ENCODE data around the gene PCDHA12.
"Not testable (repeated sequence)": the region's sequence is repeated elsewhere in the genome, so short reads cannot be mapped to it uniquely, and the experiment has no call there.

Gene PCDHA12

DNA sequence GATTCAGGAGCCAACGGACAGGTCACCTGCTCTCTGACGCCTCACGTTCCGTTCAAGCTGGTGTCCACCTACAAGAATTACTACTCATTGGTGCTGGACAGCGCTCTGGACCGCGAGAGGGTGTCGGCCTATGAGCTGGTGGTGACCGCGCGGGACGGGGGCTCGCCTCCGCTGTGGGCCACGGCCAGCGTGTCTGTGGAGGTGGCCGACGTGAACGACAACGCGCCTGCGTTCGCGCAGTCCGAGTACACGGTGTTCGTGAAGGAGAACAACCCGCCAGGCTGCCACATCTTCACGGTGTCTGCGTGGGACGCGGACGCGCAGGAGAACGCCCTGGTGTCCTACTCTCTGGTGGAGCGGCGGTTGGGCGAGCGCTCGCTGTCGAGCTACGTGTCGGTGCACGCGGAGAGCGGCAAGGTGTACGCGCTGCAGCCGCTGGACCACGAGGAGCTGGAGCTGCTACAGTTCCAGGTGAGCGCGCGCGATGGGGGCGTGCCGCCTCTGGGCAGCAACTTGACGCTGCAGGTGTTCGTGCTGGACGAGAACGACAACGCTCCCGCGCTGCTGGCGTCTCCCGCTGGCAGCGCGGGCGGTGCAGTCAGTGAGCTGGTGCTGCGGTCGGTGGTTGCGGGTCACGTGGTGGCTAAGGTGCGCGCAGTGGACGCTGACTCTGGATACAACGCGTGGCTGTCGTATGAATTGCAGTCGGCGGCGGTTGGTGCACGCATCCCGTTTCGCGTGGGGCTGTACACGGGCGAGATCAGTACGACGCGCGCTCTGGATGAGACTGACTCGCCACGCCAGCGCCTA, 17.7 kb upstream of the PCDHA12 start:
- no peak for DNase-seq (ENCODE audit: low spot score)

DNA sequence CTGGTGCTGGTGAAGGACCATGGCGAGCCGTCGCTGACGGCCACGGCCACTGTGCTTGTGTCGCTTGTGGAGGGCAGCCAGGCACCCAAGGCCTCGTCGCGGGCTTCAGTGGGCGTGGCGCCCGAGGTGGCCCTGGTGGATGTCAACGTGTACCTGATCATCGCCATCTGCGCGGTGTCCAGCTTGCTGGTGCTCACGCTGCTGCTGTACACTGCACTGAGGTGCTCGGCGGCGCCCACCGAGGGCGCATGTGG, 17.2 kb upstream of the PCDHA12 start:
- DNase-seq (ENCODE audit: low spot score): no peak

DNA sequence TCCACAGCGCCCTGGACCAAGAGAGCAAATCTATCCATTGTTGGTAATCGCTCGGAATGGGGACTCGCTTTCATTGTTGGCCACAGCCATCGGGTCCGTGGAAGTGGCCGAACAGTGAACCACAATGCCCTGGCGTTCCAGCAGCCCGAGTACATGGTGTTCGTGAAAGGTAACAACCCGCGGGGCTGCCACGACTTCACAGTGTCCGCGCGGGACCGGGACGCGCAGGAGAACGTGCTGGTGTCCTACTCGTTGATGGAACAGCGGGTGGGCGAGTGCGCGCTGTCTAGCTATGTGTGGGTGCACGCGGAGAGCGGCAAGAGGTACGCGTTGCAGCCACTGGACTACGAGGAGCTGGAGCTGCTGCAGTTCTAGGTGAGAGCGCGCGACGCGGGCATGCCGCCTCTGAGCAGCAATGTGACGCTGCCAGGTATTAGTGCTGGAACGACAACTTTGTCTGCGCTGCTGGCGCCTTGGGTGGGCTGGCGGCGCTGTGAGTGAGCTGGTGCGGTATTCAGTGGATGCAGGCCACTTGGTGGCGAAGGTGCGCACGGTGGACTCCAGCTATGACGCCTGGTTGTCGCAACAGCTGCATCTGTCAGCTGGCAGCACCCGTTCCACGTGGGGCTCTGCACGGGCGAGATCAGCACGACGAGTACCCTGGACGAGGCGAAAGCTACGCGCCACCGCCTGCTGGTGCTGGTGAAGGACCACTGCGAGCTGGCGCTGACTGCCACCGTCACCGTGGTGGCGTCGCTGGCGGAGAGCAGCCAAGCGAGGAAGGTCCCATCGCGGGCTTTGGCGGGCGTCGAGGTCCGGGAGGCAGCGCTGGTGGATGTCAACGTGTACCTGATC, 12.4 kb upstream of the PCDHA12 start:
- no peak for DNase-seq (ENCODE audit: low spot score)

GRCh38 chr5:140868721-140869554, 6.2 kb upstream of the PCDHA12 start, which contains the start of gene PCDHA11:
PCDHA11 (plus strand) TSS chr5:140868957; CDS start chr5:140869104, 147 bp downstream.
- no peak for DNase-seq (ENCODE audit: low spot score)

- DNase-seq (ENCODE audit: low spot score): no peak
These were observed 5.6 kb upstream of the PCDHA12 start for GRCh38 chr5:140869555-140869886.

GRCh38 chr5:140870221-140871201, 4.6 kb upstream of the PCDHA12 start:
- DNase-seq (ENCODE audit: low spot score): no peak

GRCh38 chr5:140876541-140877261, 1.6 kb downstream of the PCDHA12 start:
- not testable (repeated sequence) for DNase-seq (ENCODE audit: low spot score)

- no peak for DNase-seq (ENCODE audit: low spot score)
These were observed 2.1 kb downstream of the PCDHA12 start for GRCh38 chr5:140877262-140877581.

- DNase-seq (ENCODE audit: low spot score): no peak
These were observed 6.9 kb downstream of the PCDHA12 start, which contains the start of gene PCDHA13 for GRCh38 chr5:140881889-140882590. PCDHA13 (plus strand) TSS chr5:140882124; CDS start chr5:140882269, 145 bp downstream.

DNA sequence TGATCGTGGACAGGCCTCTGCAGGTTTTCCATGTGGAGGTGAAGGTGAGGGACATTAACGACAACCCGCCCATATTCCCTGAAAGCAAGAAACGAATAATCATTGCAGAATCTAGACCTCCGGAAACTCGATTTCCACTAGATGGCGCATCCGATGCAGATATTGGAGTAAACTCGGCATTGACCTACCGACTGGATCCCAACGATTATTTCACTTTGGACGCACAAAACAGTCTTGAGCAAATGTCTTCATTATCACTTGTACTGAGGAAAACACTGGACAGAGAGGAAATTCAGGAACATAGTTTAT, 7.4 kb downstream of the PCDHA12 start:
- no peak for DNase-seq (ENCODE audit: low spot score)

- no peak for DNase-seq (ENCODE audit: low spot score)
These were observed 8.3 kb downstream of the PCDHA12 start for GRCh38 chr5:140883373-140883772.

DNA sequence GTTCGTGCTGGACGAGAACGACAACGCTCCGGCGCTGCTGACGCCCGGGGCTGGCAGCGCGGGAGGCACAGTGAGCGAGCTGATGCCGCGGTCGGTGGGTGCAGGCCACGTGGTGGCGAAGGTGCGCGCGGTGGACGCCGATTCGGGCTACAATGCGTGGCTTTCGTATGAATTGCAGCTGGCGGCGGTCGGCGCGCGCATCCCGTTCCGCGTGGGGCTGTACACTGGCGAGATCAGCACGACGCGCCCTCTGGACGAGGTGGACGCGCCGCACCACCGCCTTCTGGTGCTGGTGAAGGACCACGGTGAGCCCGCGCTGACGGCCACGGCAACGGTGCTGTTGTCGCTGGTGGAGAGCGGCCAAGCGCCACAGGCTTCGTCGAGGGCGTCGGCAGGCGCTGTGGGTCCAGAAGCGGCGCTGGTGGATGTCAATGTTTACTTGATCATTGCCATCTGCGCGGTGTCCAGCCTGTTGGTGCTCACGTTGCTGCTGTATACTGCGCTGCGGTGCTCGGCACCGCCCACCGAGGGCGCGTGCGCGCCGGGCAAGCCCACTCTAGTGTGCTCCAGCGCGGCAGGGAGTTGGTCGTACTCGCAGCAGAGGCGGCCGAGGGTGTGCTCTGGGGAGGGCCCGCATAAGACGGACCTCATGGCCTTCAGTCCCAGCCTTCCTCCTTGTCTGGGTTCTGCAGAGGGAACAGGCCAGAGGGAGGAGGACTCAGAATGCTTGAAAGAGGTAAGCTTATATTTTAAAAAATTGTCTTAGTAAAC, 9.0 kb downstream of the PCDHA12 start:
- no peak for DNase-seq (ENCODE audit: low spot score)

- DNase-seq (ENCODE audit: low spot score): no peak
These were observed 41.2 kb downstream of the PCDHA12 start for GRCh38 chr5:140916325-140916724.

DNA sequence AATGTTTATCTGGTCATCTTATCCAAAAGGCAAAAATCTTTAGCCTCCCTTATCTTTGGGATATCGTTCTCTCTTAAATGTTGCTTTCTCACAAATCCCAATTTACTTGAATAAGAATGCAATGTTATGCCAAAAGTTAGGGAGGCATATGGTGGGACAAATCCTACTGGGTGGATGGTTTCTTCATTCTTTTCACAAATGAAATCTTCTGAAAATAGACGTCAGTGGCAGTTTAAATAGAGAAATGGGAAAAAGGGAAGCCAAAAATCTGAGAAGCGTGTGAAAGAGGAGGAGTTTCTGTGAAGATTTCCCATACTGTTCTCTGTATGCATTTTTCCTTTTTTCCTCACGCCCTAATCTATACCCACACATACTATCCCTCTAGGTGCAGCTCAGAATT, 48.5 kb downstream of the PCDHA12 start:
- no peak for DNase-seq (ENCODE audit: low spot score)

GRCh38 chr5:140925806-140926442, 50.8 kb downstream of the PCDHA12 start, which contains the start of gene PCDHAC1:
PCDHAC1 (plus strand) TSS chr5:140926299; CDS start chr5:140926893, 594 bp downstream.
- DNase-seq (ENCODE audit: low spot score): no peak

- DNase-seq (ENCODE audit: low spot score): peak; percentile 23
These were observed 51.5 kb downstream of the PCDHA12 start for GRCh38 chr5:140926443-140927227.

DNA sequence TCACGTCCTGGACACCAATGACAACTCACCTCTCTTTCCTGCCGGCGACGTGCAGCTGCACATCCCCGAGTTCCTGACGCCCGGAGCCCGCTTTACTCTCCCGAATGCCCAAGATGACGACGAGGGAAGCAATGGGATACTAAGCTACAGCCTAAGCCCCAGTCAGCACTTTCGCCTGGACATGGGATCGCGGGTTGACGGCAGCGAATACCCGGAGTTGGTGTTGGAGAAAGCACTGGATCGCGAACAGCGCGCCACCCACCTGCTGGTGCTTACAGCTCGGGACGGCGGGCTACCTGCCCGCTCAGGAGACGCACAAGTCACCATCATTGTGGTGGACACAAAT, 52.1 kb downstream of the PCDHA12 start:
- no peak for DNase-seq (ENCODE audit: low spot score)

Data from germinal center (tissue), 1 donor.